ENCODE data around the gene CLDN18.

DNA sequence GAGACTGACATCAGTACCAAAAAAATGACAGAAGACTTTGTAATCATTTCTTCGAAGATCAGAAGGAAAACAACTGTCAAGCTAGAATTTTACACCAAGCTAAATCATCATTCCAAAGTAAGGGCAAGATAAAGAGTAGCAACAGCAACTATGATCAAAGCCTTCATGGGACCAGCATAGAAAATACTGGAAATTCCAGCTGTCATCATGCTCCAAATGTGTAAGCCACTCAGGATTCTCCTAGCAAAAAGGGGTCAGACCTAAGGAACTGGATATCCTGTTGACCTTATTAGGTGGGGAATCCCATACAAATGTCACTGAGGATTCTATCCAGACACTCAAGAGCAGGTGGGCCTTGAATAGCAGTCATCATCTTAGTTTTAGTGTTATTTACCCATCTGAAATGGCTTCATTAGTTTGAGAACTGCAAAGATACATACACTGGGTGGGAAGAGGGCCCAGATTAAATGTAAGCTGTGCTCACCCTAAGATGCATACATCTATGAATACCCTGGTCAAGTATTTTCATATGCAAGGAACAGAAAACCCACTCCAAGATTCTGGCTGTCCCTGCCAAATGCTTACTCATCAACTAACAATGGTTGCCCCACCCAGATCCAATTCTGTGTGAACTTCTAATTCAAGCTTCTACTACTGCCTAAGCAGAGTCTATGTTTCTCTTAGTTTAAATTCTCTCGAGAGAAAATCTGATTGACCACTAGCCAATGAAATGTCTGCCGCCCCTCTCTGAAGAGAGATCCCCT lies 33.5 kb downstream of the CLDN18 start:
- TF ChIP-seq, protein P1, sequence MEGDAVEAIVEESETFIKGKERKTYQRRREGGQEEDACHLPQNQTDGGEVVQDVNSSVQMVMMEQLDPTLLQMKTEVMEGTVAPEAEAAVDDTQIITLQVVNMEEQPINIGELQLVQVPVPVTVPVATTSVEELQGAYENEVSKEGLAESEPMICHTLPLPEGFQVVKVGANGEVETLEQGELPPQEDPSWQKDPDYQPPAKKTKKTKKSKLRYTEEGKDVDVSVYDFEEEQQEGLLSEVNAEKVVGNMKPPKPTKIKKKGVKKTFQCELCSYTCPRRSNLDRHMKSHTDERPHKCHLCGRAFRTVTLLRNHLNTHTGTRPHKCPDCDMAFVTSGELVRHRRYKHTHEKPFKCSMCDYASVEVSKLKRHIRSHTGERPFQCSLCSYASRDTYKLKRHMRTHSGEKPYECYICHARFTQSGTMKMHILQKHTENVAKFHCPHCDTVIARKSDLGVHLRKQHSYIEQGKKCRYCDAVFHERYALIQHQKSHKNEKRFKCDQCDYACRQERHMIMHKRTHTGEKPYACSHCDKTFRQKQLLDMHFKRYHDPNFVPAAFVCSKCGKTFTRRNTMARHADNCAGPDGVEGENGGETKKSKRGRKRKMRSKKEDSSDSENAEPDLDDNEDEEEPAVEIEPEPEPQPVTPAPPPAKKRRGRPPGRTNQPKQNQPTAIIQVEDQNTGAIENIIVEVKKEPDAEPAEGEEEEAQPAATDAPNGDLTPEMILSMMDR (conservative IDR thresholded peaks at IDR 0.05): no peak
- no peak for TF ChIP-seq EZH2 (IDR thresholded peaks at IDR 0.05; ENCODE audit: low read depth)
